HK-2 (cell line): ENCODE measurements around the gene UGT1A5.

Experiments
- DNase-seq: peaks from one replicate; pipeline ENCODE4 v3.0.0-alpha.2; 2018; ENCODE audit not compliant: unreplicated experiment

UGT1A5 gene

DNA sequence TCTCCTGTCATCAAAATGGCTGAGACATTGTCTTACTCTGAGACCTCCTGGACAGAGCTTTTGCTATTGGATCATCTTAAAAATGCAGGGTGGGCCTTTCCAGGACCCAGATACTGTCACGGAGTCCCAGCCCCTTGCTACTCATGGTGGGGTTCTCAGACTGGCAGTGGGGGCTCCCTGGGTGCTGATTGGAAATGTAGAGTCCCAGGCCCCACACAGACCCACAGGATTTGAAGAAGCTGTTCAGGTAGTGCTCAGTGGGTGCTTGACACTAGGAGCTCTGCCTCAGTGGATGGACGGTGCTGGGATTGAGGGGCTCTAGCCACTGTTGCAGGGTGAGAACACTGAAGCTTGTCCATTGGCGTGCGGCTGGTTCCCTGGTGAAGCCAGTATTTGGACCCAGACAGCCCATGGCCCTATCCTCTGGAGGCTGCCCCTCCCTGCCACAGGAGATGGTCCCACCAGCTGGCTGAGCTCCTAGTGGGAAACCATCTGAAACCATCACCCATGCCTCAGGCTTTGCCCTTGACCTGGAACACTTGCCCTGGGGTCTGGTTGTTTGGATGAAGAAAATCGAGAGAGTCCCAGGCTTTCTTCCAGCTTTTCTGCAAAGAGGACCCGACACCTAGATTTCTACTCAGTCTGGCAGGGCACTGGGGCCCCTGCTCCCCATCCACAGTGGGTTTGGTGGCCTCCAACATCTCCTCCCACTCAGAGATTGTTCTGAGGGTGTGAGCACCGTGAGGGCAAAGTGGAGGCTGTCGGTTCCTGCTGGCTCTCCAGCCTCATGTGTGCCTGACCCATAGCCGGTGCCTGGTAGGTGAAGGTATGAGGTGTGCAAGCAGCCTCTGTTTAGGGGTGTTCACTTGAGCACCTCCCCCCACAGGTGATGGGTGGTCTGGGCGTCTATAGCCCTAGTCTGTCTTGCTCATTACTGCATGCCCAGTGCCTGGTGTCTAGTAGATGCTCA, 95.5 kb downstream of the UGT1A5 start:
- DNase-seq, result no peak

- DNase-seq, result no peak
Observed at GRCh38 chr2:233810385-233810784, 97.7 kb downstream of the UGT1A5 start.

DNA sequence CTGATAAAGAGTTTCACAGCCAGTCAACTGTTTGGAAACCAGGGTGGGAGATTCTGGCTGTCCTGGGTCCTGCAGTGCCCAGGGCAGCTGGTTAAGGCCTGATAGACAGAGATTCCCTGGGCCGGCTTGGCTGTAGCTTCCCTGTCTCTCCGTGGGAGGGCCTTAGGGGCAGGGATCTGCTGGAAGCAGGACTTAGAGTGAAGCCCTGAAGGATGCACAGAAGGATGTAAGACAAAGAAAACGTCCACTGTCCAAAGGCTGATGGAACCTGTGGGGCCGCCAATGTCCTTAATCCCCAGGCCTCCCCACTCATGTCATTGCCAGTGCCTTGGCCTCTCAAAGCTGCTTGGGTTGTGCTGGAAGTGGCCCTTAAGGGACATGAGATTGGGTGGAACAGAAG, 98.4 kb downstream of the UGT1A5 start:
- DNase-seq, result no peak

DNA sequence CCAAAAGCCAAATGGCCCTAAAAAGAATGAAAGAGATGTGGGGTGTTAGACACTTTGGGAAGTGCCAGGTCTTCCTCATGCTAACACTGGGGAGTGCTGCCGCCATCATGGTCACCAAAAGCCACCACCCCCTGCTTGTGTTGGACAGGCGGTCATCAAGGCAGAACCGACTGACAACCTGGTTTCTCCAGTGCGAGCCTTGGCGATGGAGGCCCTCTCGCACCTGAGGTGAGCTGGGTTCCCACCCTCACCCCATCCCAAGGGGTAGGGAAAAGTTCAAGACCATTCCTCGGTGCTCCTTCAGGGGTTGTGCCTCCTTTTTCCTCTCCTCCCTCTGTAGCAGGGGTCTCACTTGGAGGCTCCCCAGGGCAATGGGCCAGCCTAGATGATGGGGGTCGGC, 99.0 kb downstream of the UGT1A5 start:
- no peak for DNase-seq

DNA sequence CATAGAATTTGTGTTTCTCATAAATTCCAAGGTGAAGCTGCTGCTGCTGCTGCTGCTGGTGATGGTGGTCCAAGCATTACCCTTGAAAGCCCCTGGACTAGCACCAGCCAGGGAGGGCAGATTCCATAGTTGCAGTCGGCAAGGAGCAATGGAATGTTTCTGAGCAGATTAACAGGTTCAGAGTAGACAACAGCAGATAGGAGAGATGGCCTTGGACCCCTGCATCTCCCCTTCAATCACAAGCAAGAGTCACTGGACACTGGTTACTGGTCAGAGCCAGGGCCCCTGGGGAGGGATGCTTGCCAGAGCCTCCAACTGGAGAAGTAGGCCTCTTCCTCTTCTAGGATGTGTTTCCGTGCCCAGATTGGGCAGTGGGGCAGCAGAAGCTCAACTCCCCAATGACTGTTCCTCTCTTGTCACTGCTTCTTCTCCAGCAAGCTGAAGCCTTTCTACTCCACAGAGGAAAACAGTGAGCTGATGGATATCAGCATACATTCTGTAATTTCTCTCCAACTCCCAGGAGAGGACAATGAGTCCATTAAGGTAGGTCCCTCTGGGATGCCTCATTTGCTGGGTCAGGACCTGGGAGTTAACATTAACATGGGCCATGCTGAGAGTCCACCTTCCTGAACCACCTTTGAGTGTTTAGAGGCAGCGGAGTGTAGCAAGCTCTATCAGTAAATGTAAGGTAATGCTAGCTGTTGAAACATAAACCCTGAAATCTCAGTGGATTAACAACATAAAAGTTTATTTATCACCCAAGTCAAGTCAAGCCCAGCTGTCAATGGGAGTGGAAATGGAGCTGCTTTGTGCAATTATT, 100.7 kb downstream of the UGT1A5 start:
- no peak for DNase-seq

DNA sequence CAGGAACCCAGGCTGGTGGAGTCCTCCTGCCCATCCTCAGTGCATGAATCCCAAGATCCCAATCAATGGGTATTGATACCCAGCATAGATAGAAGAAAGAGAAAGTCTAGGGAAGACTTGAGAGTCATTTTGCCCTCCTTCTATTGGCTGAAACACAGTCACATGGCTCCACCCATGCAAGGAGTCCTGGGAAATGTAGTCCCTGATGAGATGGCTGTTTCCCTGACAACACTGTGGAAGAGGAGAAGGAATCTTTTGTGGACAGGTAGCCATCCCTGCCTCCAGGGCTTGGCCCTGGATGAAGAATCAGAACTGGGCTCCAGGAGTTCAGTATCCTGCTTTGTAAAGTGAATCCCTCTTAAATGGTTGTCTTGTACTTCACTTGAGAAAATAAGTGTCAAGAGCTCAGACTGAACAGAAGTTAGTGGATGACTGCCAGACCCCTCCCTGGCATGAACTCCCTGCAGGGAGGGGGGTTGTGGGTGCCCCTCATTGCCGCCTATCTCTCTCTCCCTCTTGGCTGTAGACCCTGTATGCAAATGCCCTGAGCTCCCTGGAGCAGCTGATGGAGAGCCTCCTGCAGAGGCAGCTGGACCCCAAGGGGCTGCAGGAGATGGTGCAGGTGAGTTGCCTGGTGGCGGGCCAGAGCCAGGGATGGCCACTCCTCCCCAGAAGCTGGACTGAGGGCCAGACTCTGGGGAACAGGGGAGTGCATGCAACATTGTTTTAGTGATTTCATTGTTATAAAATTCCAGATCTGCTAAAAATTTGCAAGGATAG, 101.5 kb downstream of the UGT1A5 start:
- DNase-seq, result no peak

DNA sequence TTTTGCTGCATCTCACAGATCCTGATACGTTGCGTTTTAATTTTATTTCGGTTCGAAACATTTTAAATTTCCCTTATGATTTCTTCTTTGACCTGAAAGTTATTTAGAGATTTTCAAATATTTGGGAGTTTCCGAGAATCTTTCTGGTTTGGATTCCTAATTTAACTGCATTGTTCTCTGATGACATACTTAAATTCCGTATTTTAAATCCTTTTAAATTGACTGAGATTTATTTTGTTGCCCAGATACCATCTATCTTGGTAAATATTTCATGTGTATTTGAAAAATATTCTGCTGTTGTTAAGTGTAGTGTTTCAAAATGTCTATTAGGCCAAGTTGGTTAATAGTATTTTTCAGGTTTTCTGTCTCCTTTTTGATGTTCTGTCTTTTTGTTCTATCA, 103.2 kb downstream of the UGT1A5 start:
- no peak for DNase-seq

GRCh38 chr2:233816334-233816733, 103.6 kb downstream of the UGT1A5 start:
- no peak for DNase-seq

- no peak for DNase-seq
Observed at GRCh38 chr2:233816771-233817170, 104.1 kb downstream of the UGT1A5 start.

- no peak for DNase-seq
Observed at GRCh38 chr2:233817361-233817911, 104.7 kb downstream of the UGT1A5 start.

GRCh38 chr2:233817995-233818638, 105.4 kb downstream of the UGT1A5 start:
- no peak for DNase-seq

DNA sequence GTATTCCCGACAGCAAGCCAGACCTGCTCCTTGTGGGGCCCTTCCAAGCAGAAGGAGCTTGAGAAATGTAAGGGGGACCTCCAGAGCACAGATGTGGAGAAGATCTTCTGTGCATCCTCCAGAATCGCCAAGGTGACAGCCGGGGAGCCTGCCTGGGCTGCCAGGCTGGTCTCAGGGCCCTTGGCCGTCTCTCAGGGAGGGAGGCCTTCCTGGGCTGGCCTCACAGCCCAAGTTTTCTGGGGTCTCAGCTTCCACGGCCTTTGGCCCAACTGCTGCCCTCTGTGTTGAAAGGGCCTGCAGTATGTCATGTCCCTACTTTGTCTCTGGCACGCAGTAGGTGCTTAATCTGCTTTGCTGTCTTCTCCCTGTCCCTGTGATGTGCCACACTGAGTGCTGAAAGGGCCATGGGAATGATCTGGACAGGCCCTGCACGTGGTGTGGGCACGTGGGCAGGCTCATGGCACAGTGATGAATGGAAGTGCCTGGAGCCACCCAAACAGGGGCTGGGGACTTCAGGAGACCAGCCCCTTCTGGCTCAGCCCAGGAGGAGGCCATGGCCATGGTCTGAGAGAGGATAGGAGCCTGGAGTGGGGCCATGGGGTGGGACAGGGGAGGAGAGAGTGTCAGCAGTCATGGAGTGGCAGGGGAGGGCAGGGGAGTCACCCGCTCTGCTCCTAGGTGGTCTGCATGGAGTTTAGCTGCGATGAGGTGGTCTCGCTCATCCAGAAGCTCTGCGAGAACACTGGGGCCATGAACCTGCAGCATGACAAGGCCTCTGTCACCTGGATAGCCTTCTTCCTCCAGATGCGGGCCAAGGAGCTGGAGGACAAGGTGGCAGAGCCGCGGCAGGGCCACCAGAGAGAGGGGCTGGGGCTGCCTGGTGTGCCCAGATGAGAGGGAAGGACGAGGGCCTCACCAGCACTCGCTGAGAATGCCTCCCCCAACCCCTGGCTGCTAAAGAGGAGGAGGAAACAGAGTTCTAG, 106.2 kb downstream of the UGT1A5 start:
- DNase-seq, result no peak

DNA sequence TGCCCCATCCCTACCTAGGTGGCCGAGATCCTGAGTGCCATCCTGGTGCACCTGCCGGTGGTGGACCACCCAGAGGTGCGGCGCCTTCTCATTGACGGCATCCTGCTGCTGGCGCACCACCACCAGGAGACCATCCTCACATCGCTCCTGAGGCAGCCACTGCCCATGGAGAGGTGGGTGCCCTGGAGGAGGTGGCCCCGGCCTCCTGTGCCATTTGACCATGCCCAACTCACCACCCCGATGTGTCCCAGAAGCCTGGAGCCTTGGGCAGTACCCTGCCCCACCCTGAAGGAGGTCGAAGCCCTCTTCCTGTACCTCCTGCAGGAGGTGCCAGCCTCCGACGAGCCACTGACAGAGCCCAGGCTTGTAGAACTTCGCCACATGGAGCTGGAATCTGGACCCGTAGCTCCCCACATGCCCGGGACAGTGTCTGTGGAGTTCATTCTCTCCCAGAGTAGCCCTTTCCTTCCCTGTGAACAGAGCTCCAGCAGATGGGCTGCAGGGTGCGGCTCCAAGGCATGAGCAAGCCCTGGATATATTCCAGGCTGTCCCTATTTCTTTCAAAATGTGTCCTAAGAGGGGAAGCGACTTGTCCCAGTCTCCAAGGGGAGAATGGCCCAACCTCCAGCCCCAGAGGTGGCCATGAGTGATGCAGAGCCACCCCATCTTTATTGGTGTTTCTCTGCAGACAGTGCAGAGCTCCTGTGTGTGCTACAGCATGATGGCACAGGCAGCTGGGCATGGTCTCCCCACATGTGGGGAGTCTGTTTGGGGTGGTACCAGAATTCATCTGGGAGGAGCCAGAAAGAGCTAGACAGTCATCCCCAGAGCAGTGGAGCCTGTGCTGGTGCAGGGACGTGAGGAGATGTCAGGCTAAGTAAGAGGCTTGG, 107.4 kb downstream of the UGT1A5 start:
- no peak for DNase-seq

GRCh38 chr2:233820774-233821105, 108.0 kb downstream of the UGT1A5 start:
- no peak for DNase-seq

- no peak for DNase-seq
Observed at GRCh38 chr2:233821196-233821595, 108.5 kb downstream of the UGT1A5 start.

- no peak for DNase-seq
Observed at GRCh38 chr2:233821709-233822100, 109.0 kb downstream of the UGT1A5 start.

GRCh38 chr2:233822101-233822771, 109.5 kb downstream of the UGT1A5 start:
- DNase-seq, result no peak
